Epithelial cell of esophagus (primary cell): ENCODE measurements around the gene SSU72.

Experiments
- DNase-seq: peaks from one replicate; pipeline ENCODE4 v3.0.0; 2010; ENCODE audit warnings: low read depth
- H3K4me3 ChIP-seq: 2 replicates; pipeline ENCODE4 v1.5.1; 2011; ENCODE audit warnings: mild to moderate bottlenecking, low read length, control low read depth
- CTCF ChIP-seq: IDR thresholded peaks from 2 replicates; pipeline ENCODE4 v1.5.1; 2011; ENCODE audit warnings: low read depth, mild to moderate bottlenecking, low read length, control low read depth, inconsistent platforms; ENCODE audit not compliant: insufficient read depth; ENCODE audit errors: missing control alignments

SSU72 gene

GRCh38 chr1:1556505-1556904, 18.2 kb downstream of the SSU72 start:
- TF ChIP-seq CTCF, result no peak
- no peak for DNase-seq
- H3K4me3 ChIP-seq, result no peak overlapping the region

GRCh38 chr1:1554926-1555915, 19.4 kb downstream of the SSU72 start:
- DNase-seq, result peak; percentile 73
- TF ChIP-seq CTCF, result no peak
- H3K4me3 ChIP-seq, result no peak overlapping the region

GRCh38 chr1:1554550-1554925, 20.1 kb downstream of the SSU72 start:
- no peak overlapping the region for H3K4me3 ChIP-seq
- no peak for TF ChIP-seq CTCF
- no peak for DNase-seq

- TF ChIP-seq CTCF, result no peak
- DNase-seq, result no peak
- H3K4me3 ChIP-seq, result no peak overlapping the region
These were observed 20.7 kb downstream of the SSU72 start for GRCh38 chr1:1553821-1554494.

- no peak for TF ChIP-seq CTCF
- DNase-seq, result no peak
- H3K4me3 ChIP-seq, result no peak overlapping the region
These were observed 22.4 kb downstream of the SSU72 start for GRCh38 chr1:1552263-1552639.

GRCh38 chr1:1551524-1552262, 23.0 kb downstream of the SSU72 start:
- no peak for TF ChIP-seq CTCF
- no peak for DNase-seq
- no peak overlapping the region for H3K4me3 ChIP-seq
